Smooth muscle cell (in vitro differentiated cells): Measurements from ENCODE around the gene BAHCC1. TPM values are rescaled to one million over a fixed set of nuclear protein-coding genes. Genes with fewer than 3 reads are reported as not detected.

Experiments used
- DNase-seq: peaks from one replicate; lab custom pipeline; 2025; ENCODE audit not compliant: unreplicated experiment; lab: John Stamatoyannopoulos, UW
- H2AFZ ChIP-seq: fragments of 200-600 bp; sonication (generic); 2 replicates; pipeline ENCODE4 v1.6.0; 2016; ENCODE audit warnings: antibody characterized with exemption, low read depth, mild to moderate bottlenecking
- H3F3A ChIP-seq: fragments of 200-600 bp; sonication (generic); 2 replicates; pipeline ENCODE4 v1.6.0; 2017; ENCODE audit warnings: antibody characterized with exemption, low read depth
- H3K27ac ChIP-seq: fragments of 200-600 bp; sonication (generic); 2 replicates; pipeline ENCODE4 v1.5.1; 2016; ENCODE audit warnings: low read depth, mild to moderate bottlenecking
- H3K27me3 ChIP-seq: fragments of 200-600 bp; sonication (generic); 2 replicates; pipeline ENCODE4 v1.6.1; 2016; ENCODE audit warnings: low read depth, mild to moderate bottlenecking
- H3K36me3 ChIP-seq: fragments of 200-600 bp; sonication (generic); 2 replicates; pipeline ENCODE4 v1.5.1; 2016; ENCODE audit warnings: low read depth
- H3K4me1 ChIP-seq: fragments of 200-600 bp; sonication (generic); 2 replicates; pipeline ENCODE4 v1.5.1; 2016; ENCODE audit warnings: low read depth
- H3K4me2 ChIP-seq: fragments of 200-600 bp; sonication (generic); 2 replicates; pipeline ENCODE4 v1.6.0; 2016; ENCODE audit warnings: mild to moderate bottlenecking
- H3K4me3 ChIP-seq: fragments of 200-600 bp; sonication (generic); 2 replicates; pipeline ENCODE4 v1.5.1; 2016; ENCODE audit warnings: mild to moderate bottlenecking
- H3K79me2 ChIP-seq: fragments of 200-600 bp; sonication (generic); 2 replicates; pipeline ENCODE4 v1.6.0; 2016; ENCODE audit warnings: low read depth, mild to moderate bottlenecking
- H3K9ac ChIP-seq: fragments of 200-600 bp; sonication (generic); 2 replicates; pipeline ENCODE4 v1.6.0; 2016; ENCODE audit warnings: low read depth
- H3K9me3 ChIP-seq: fragments of 200-600 bp; sonication (generic); replicated peaks from 2 replicates; pipeline ENCODE4 v1.5.1; 2016; ENCODE audit warnings: low read depth
- H4K20me1 ChIP-seq: fragments of 200-600 bp; sonication (generic); 2 replicates; pipeline ENCODE4 v1.6.0; 2016; ENCODE audit warnings: low read depth
- whole genome bisulfite sequencing: methylation state at CpG from one replicate; pipeline ENCODE4 v1.1.7; 2016; ENCODE audit warnings: low lambda C conversion rate; 5-methylcytosine and 5-hydroxymethylcytosine counted together
- polyA plus RNA-seq: library from polyadenylated mRNA; unstranded; fragments of >200 nt; fragmentation: Nextera tagmentation; extraction: Ambion mirVana; gene quantifications from 2 replicates; pipeline ENCODE4 v1.2.1, GENCODE V29; 2016
- total RNA-seq: library from RNA; depleted of rRNA; stranded (reverse); fragments of >200 nt; gene quantifications from 2 replicates; pipeline ENCODE4 v1.2.3, GENCODE V29; 2014
- TF ChIP-seq, protein P1 (sequence below): fragments of 200-600 bp; sonication (generic); IDR thresholded peaks from 2 replicates; pipeline ENCODE4 v1.5.1; 2017; ENCODE audit warnings: borderline replicate concordance, mild to moderate bottlenecking, antibody characterized with exemption; ENCODE audit not compliant: insufficient read depth, poor library complexity, severe bottlenecking

Gene BAHCC1
- total and polyA plus RNA-seq, 2 experiments from 2014 or later = 3.2 to 4.6 TPM

DNA sequence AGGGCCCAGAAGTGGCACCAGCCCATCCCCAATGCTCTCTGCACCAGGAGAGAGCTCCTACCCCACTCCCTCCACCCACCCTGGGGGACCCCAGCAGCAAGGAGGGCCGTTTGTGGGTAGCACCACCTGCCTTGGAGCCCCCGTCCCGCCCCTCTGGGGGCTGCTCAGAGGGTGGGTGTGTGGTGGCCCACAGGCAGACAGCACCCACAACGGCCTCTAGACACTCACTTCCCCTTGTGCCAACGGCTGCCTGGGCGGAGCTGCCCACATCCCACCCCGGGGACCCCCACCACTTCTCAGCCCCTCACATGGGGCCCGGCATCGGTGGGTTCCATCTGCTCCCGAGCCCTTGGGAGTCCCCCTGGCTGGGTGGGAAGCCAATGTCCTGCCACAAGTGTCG is 33.3 kb downstream of the BAHCC1 start:
- no peaks in the 10 kb centered on the region for H3K36me3 ChIP-seq
- peaks cover 15% of the 10 kb centered on the region for H3K4me1 ChIP-seq
- H4K20me1 ChIP-seq = no peaks in the 10 kb centered on the region
- no peak overlapping the region for H3K27ac ChIP-seq
- H2AFZ ChIP-seq = no peak overlapping the region
- peaks cover 14% of the 10 kb centered on the region for H3K79me2 ChIP-seq
- no peaks in the 10 kb centered on the region for H3K9me3 ChIP-seq
- TF ChIP-seq, protein P1, sequence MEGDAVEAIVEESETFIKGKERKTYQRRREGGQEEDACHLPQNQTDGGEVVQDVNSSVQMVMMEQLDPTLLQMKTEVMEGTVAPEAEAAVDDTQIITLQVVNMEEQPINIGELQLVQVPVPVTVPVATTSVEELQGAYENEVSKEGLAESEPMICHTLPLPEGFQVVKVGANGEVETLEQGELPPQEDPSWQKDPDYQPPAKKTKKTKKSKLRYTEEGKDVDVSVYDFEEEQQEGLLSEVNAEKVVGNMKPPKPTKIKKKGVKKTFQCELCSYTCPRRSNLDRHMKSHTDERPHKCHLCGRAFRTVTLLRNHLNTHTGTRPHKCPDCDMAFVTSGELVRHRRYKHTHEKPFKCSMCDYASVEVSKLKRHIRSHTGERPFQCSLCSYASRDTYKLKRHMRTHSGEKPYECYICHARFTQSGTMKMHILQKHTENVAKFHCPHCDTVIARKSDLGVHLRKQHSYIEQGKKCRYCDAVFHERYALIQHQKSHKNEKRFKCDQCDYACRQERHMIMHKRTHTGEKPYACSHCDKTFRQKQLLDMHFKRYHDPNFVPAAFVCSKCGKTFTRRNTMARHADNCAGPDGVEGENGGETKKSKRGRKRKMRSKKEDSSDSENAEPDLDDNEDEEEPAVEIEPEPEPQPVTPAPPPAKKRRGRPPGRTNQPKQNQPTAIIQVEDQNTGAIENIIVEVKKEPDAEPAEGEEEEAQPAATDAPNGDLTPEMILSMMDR = no peak
- H3K27me3 ChIP-seq = no peaks in the 10 kb centered on the region
- WGBS = 91% methylated on average over 11 of the region's 11 CpGs
- H3K9ac ChIP-seq = no peak overlapping the region
- H3F3A ChIP-seq = no peaks in the 10 kb centered on the region
- no peak overlapping the region for H3K4me3 ChIP-seq
- DNase-seq = no peak
- no peak overlapping the region for H3K4me2 ChIP-seq

GRCh38 chr17:81428948-81429774 is 33.9 kb downstream of the BAHCC1 start:
- Histone ChIP-seq H4K20me1 (no peaks in the 10 kb centered on the region), H3K79me2 (peaks cover 8% of the 10 kb centered on the region)

GRCh38 chr17:81429821-81430551 is 34.7 kb downstream of the BAHCC1 start:
- no peaks in the 10 kb centered on the region for H3K9me3 ChIP-seq
- H3K9ac ChIP-seq = no peak overlapping the region
- peaks cover 15% of the 10 kb centered on the region for H3K4me1 ChIP-seq
- TF ChIP-seq, protein P1 = no peak
- H3K4me3 ChIP-seq = no peak overlapping the region
- no peaks in the 10 kb centered on the region for H3K27me3 ChIP-seq
- H3K27ac ChIP-seq = no peak overlapping the region
- H2AFZ ChIP-seq = no peak overlapping the region
- H3K36me3 ChIP-seq = no peaks in the 10 kb centered on the region
- peaks cover 4% of the 10 kb centered on the region for H3K79me2 ChIP-seq
- H3F3A ChIP-seq = no peaks in the 10 kb centered on the region
- 70% methylated on average over 18 of the region's 30 CpGs for WGBS
- no peak overlapping the region for H3K4me2 ChIP-seq
- no peaks in the 10 kb centered on the region for H4K20me1 ChIP-seq
- no peak for DNase-seq

More at GRCh38 chr17:81428948-81429774, 33.9 kb downstream of the BAHCC1 start:
- no peak overlapping the region for H3K4me3 ChIP-seq
- no peak for DNase-seq
- WGBS = 89% methylated on average over 30 of the region's 41 CpGs
- no peak overlapping the region for H3K27ac ChIP-seq
- H3K36me3 ChIP-seq = no peaks in the 10 kb centered on the region
- no peaks in the 10 kb centered on the region for H3F3A ChIP-seq
- no peaks in the 10 kb centered on the region for H3K9me3 ChIP-seq
- H3K27me3 ChIP-seq = no peaks in the 10 kb centered on the region
- no peak overlapping the region for H2AFZ ChIP-seq
- no peak overlapping the region for H3K9ac ChIP-seq
- peaks cover 15% of the 10 kb centered on the region for H3K4me1 ChIP-seq
- no peak overlapping the region for H3K4me2 ChIP-seq
- TF ChIP-seq, protein P1 = no peak
